ENCODE data around the gene ERFE.
A peak's percentile ranks its signal among the peaks of the same experiment; 100 is the strongest.

The ERFE gene

DNA sequence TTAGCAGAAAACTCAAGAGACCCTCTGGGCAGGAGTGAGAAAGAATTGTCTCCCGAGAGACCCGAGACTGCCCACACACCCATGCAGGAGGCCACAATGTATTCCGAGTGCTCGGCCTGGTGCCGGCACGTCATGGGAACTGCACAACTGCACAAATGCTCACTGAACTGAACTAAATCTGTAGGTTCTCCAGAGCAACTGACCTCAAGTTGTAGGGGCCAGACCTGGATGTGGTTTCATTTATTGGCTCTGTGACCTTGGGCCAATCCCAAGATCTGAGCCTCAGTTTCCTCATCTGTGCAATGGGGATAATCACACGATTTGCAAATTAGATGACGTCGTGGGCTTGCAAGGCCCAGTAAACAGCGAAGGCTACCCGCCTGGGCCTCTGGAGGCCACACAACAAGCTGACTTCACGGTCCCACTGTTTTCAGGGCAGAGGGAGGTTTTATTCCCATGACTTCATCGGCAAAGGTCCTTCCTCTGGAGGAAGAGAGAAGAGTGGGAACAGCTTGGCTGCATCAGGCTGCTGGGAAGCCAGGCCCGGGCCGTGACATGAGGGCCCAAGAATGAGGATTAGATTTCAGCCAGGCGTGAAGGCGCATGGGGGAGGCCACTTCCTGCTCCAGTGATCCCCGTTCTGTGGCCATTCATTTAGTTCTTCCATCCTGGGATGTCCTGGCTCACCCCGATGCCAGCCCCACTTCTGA lies 3.6 kb upstream of the ERFE start:
- Histone ChIP-seq H3K4me1 (ENCODE audit: control insufficient read depth in 2 of 2, insufficient read depth in 1 of 2, low read depth in 1 of 2, low read length in 2 of 2) (peaks cover 9 to 14% of the 10 kb centered on the region in 2 donors), H3K14ac (ENCODE audit: low read length) (no peak overlapping the region), H3K36me3 (replicated peaks in 1 of 2; ENCODE audit: control insufficient read depth in 2 of 2, insufficient read depth in 2 of 2, low read length in 2 of 2) (no peaks in the 10 kb centered on the region), H3K9ac (ENCODE audit: low read depth, low read length, poor library complexity) (no peak overlapping the region), H3K4me3 (ENCODE audit: low read length in 2 of 2) (no peak overlapping the region), H2BK5ac (ENCODE audit: low read length) (no peak overlapping the region), H2BK120ac (ENCODE audit: low read depth, low read length) (no peak overlapping the region), H2AK5ac (ENCODE audit: low read depth, low read length) (no peak overlapping the region), H4K8ac (ENCODE audit: low read depth, low read length) (no peak overlapping the region), H4K91ac (ENCODE audit: low read depth, low read length, poor library complexity) (no peak overlapping the region), H2BK15ac (ENCODE audit: low read length) (peak overlapping the region; percentile 20), H2AFZ (ENCODE audit: low read length) (peak overlapping the region; percentile 64), H3K18ac (ENCODE audit: low read length) (peak overlapping the region; percentile 62), H3K9me3 (replicated peaks in 1 of 2; ENCODE audit: control insufficient read depth in 2 of 2, insufficient read depth in 1 of 2, low read depth in 1 of 2, low read length in 2 of 2) (peaks cover 0 to 8% of the 10 kb centered on the region in 2 donors), H3K4me2 (ENCODE audit: insufficient read depth, low read length, poor library complexity, severe bottlenecking) (no peak overlapping the region), H3K27me3 (ENCODE audit: control insufficient read depth in 3 of 3, insufficient read depth in 3 of 3, low read depth in 1 of 3, low read length in 3 of 3) (peaks cover 8 to 26% (median 17%) of the 10 kb centered on the region in 3 experiments), H3K23ac (ENCODE audit: low read depth, low read length, poor library complexity) (no peak overlapping the region), H2BK12ac (ENCODE audit: low read length) (no peak overlapping the region), H3K27ac (replicated peaks; ENCODE audit: low read length) (no peak overlapping the region), H3K4ac (ENCODE audit: low read length) (no peak overlapping the region), H3K79me1 (ENCODE audit: low read depth, low read length) (peaks cover 5% of the 10 kb centered on the region)
- WGBS, 2 donors (ENCODE audit: extremely low coverage in 2 of 2, insufficient read length in 2 of 2, insufficient replicate concordance in 1 of 2): no CpG with 5 or more reads among the region's 19 CpGs
- DNase-seq (ENCODE audit: low spot score): no peak

- Histone ChIP-seq H4K8ac (ENCODE audit: low read depth, low read length) (no peak overlapping the region), H3K9me3 (replicated peaks in 1 of 2; ENCODE audit: control insufficient read depth in 2 of 2, insufficient read depth in 1 of 2, low read depth in 1 of 2, low read length in 2 of 2) (peaks cover 0 to 8% of the 10 kb centered on the region in 2 donors), H2AK5ac (ENCODE audit: low read depth, low read length) (no peak overlapping the region), H3K4me1 (ENCODE audit: control insufficient read depth in 2 of 2, insufficient read depth in 1 of 2, low read depth in 1 of 2, low read length in 2 of 2) (peaks cover 9 to 14% of the 10 kb centered on the region in 2 donors), H3K18ac (ENCODE audit: low read length) (peak overlapping the region; percentile 62), H3K9ac (ENCODE audit: low read depth, low read length, poor library complexity) (no peak overlapping the region), H3K79me1 (ENCODE audit: low read depth, low read length) (peaks cover 5% of the 10 kb centered on the region), H3K4me2 (ENCODE audit: insufficient read depth, low read length, poor library complexity, severe bottlenecking) (no peak overlapping the region), H3K27ac (replicated peaks; ENCODE audit: low read length) (no peak overlapping the region), H3K36me3 (replicated peaks in 1 of 2; ENCODE audit: control insufficient read depth in 2 of 2, insufficient read depth in 2 of 2, low read length in 2 of 2) (no peaks in the 10 kb centered on the region), H2BK15ac (ENCODE audit: low read length) (peak overlapping the region; percentile 38), H3K23ac (ENCODE audit: low read depth, low read length, poor library complexity) (no peak overlapping the region), H3K4ac (ENCODE audit: low read length) (peak overlapping the region; percentile 17), H4K91ac (ENCODE audit: low read depth, low read length, poor library complexity) (no peak overlapping the region), H3K14ac (ENCODE audit: low read length) (no peak overlapping the region), H2AFZ (ENCODE audit: low read length) (peak overlapping the region; percentile 64), H2BK120ac (ENCODE audit: low read depth, low read length) (no peak overlapping the region), H3K27me3 (ENCODE audit: control insufficient read depth in 3 of 3, insufficient read depth in 3 of 3, low read depth in 1 of 3, low read length in 3 of 3) (peaks cover 8 to 33% (median 18%) of the 10 kb centered on the region in 3 experiments), H3K4me3 (ENCODE audit: low read length in 2 of 2) (no peak overlapping the region), H2BK5ac (ENCODE audit: low read length) (no peak overlapping the region), H2BK12ac (ENCODE audit: low read length) (peak overlapping the region; percentile 78)
- DNase-seq (ENCODE audit: low spot score): no peak
- no CpG with 5 or more reads among the region's 18 CpGs for WGBS, 2 donors (ENCODE audit: extremely low coverage in 2 of 2, insufficient read length in 2 of 2, insufficient replicate concordance in 1 of 2)
Observed at GRCh38 chr2:238155761-238156694, 2.7 kb upstream of the ERFE start.

DNA sequence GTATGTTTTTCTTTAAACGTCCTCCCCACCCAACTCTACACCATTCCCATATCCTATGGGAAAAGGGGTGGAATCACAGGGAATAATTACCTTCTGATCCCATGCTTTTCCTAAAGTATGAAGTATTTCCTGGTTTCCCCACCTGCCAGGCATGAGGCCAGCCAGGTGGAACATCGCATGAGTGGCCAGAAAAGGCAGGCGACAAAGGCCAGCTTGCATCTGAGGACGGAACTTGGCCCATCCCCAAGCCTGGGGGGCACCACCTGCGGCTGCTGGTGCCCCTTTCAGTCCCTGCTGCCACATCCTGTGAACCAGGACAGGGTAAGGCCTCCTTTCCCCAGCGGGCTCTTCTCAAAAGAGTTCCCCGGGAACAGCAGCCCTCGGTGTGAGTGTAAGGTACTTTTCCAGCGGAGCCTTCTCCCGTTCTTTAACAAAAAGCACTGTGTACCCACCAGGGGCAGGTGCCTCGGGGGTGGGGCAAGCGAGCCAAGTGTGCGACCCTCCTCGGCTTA lies 1.2 kb upstream of the ERFE start:
- Histone ChIP-seq H3K4ac (ENCODE audit: low read length) (peak overlapping the region; percentile 66), H3K4me3 (ENCODE audit: low read length in 2 of 2) (no peak overlapping the region), H3K4me1 (ENCODE audit: control insufficient read depth in 2 of 2, insufficient read depth in 1 of 2, low read depth in 1 of 2, low read length in 2 of 2) (peaks cover 6 to 9% of the 10 kb centered on the region in 2 donors), H3K36me3 (replicated peaks in 1 of 2; ENCODE audit: control insufficient read depth in 2 of 2, insufficient read depth in 2 of 2, low read length in 2 of 2) (no peaks in the 10 kb centered on the region), H3K9me3 (replicated peaks in 1 of 2; ENCODE audit: control insufficient read depth in 2 of 2, insufficient read depth in 1 of 2, low read depth in 1 of 2, low read length in 2 of 2) (peaks cover 0 to 8% of the 10 kb centered on the region in 2 donors), H3K18ac (ENCODE audit: low read length) (peak overlapping the region; percentile 64), H3K4me2 (ENCODE audit: insufficient read depth, low read length, poor library complexity, severe bottlenecking) (no peak overlapping the region), H3K14ac (ENCODE audit: low read length) (peak overlapping the region; percentile 21), H4K8ac (ENCODE audit: low read depth, low read length) (no peak overlapping the region), H2BK5ac (ENCODE audit: low read length) (no peak overlapping the region), H4K91ac (ENCODE audit: low read depth, low read length, poor library complexity) (no peak overlapping the region), H3K27ac (replicated peaks; ENCODE audit: low read length) (no peak overlapping the region), H2BK15ac (ENCODE audit: low read length) (peak overlapping the region; percentile 60), H3K23ac (ENCODE audit: low read depth, low read length, poor library complexity) (no peak overlapping the region), H3K27me3 (ENCODE audit: control insufficient read depth in 3 of 3, insufficient read depth in 3 of 3, low read depth in 1 of 3, low read length in 3 of 3) (peaks cover 8 to 47% (median 18%) of the 10 kb centered on the region in 3 experiments), H3K79me1 (ENCODE audit: low read depth, low read length) (peaks cover 3% of the 10 kb centered on the region), H2AK5ac (ENCODE audit: low read depth, low read length) (peak overlapping the region; percentile 46), H2BK12ac (ENCODE audit: low read length) (peak overlapping the region; percentile 75), H2AFZ (ENCODE audit: low read length) (no peak overlapping the region), H3K9ac (ENCODE audit: low read depth, low read length, poor library complexity) (peak overlapping the region; percentile 63), H2BK120ac (ENCODE audit: low read depth, low read length) (no peak overlapping the region)
- no peak for DNase-seq (ENCODE audit: low spot score)
- no CpG with 5 or more reads among the region's 14 CpGs for whole genome bisulfite sequencing, 2 donors (ENCODE audit: extremely low coverage in 2 of 2, insufficient read length in 2 of 2, insufficient replicate concordance in 1 of 2)
